Measurements from ENCODE around the gene CRIM1.

- no peak for TF ChIP-seq CTCF (IDR thresholded peaks at IDR 0.05)
- no peak for TF ChIP-seq EP300 (IDR thresholded peaks at IDR 0.05)
Measured at GRCh38 chr2:36450466-36451196, 95.1 kb downstream of the CRIM1 start.

All from upper lobe of left lung (tissue), 4 donors.